ENCODE measurements around the gene SLK.

SLK gene

DNA sequence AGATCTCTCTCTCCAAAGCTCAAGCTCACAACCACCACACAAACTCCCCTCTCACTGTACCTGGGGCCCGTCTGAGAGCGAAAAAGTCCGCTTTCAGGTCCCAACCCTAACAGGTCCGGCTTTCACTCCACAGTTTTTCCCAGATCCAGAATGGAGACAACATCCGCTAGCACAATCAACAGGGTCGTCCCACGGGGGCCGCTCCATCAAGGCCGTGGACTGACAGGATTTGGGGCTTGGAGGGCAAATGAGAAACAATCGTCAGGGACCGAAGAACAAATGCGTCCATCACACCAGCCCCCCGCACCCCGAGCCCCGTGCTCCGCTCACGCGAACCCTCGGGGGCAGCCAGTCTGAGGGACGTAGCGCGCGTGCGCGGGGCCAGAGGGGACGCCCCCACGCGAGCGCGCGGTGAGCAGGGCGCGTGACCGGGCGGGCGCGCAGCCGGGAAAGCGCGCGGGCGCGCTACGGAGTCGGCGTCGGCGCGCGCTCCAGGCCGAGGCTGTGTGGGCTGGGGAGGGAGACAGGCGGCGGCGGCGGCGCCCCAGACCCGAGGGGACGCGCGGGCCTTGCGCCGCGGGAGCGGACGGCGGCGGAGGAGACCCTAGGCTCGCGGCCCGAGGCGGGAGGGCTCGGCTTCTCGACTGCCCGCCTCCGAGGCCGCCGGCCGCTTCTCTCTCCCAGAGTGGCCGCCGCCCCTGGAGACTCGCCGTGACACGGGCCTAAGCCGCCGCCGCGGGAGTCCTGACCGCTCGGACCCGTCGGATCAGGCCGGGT, at the start of gene SLK:
SLK (plus strand) TSS at position 470 of the 777 bp plus-strand sequence. CDS start 606 bp downstream, outside the sequence.
- DNase-seq (ENCODE audit: low spot score), result peak; percentile 92

DNA sequence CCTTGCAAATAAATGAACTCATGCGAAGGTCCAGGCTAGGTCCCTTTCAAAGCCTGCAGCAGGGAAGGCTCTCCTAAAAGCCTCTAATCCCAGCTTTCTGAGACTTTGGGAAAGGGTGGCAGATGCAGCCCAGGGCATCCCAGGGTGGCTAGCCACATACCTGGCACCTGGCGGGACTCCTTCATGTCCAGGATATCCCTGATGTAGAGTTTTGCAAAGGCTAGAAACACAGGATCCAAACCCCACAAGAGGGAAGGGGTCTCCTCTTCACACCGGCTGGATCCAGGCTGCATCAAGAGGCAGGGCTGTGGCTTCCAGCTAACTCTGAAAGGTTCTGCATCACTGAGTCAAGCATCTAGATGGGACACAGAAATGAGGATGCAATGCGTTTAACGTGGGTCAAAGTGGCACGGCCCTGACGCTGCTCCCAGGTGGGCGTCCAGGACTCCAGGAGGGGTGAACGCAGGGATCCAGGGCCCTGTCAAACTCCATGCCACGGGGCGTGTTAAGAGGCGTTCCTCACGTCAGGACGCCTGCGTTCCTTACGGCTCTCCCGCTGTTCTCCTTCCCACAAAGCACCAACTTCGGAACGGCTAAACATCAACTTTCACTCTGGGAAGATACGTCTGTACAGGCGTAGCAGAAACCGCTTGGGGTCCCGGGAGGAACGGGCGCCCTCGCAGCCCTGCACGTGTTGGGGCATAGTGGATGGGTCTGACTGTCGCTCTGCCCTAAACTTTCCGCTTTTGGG, 49.5 kb upstream of the SLK start:
- DNase-seq (ENCODE audit: low spot score), result peak; percentile 63

DNA sequence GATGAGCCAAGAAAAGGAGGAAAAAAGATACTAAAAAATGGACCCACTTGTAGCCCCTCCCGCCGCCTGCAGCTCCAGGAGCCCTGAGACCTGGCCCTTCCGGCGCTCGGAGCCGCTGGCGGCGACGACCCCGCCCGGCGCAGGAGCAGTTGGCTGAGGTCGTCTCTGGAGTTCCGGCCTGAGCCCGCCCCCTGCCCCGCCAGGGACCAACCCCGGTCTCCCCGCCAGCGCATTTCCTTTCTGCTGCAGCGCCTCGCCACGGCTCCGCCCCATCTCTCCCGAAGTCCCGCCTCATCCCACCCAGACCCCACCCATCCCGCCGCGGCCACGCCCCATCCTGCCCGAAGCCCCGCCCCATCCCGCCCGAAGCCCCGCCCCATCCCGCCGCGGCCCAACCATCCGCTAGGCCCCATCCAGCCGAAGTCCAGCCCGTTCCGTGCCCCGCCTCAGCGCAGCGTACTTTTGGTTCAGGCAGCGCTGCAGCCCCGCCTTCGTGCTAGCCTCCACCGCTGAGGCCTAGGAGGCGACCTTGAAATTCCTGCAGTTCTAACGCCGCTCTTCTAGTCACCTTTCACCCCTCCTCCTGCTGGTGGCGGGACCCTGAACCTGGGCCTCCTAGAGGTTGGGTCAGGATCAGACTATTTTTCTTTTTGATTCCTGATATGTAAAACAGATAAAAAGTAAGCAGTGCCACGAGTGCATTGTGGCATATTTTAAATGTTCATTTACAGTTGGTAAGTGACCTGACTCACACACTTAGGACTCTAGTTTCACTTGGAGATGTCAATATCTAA, 48.7 kb upstream of the SLK start, which contains the start of gene STN1:
STN1 (minus strand) TSS at position 132 of the 794 bp plus-strand sequence. CDS start 590 bp downstream, outside the sequence.
- peak; percentile 98 for DNase-seq (ENCODE audit: low spot score)

DNA sequence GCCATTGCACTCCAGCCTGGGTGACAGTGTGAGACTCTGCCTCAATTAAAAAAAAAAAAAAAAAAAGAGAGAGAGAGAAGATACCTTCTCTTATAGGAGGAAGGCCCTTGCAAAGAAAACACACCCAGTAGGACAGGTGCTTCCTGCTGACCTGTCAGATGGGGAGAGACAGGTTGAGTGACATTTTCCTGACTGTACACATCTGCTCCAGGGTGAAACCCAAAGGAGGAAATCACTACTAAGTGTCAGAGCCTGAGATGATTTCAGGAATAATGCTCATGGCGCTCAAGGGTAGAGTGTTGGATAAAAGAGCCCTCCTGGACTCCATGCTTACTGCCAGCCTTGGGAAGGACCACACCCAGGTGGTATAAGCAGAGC, 47.3 kb upstream of the SLK start:
- DNase-seq (ENCODE audit: low spot score), result no peak

DNA sequence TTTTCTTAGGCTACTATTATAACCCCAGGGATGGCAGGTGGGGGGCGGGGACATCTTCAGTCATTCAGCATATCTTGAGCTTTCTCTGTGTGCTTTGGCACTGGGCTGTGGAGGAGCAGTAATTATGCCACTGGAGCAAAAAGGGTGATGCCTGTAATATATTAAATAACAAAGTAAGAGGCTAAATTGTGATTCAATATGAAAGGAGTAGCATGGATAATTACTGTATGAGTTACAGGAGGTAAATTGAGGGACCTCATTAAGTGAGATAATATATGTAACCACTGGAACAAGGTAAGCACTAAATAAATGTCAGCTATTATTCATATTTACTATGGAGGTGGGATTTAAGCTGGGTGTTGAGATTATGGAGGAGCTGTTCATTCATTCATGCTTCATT, 45.7 kb upstream of the SLK start:
- DNase-seq (ENCODE audit: low spot score), result no peak

DNA sequence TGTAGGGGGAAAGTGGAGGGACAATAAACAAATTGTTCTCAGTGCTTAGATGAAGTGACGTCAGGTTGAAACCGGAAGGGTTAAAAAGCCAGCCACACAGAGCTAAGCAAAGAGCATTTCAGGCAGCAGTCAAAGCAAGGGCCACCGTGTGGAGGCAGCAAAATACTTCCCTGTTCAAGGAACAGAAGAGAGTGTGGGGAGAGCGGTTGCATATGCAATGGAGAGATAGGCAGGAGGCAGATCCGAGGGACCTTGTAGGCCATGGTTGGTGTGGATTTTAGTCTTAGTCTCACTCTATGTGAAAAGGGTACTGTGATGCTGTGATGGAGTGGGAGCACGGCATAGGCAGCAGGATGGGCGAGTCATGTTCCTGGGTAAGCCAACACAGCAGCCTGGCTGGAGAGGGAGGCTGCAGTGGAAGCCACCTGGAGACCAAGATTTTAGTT, 45.2 kb upstream of the SLK start:
- peak; percentile 39 for DNase-seq (ENCODE audit: low spot score)

DNA sequence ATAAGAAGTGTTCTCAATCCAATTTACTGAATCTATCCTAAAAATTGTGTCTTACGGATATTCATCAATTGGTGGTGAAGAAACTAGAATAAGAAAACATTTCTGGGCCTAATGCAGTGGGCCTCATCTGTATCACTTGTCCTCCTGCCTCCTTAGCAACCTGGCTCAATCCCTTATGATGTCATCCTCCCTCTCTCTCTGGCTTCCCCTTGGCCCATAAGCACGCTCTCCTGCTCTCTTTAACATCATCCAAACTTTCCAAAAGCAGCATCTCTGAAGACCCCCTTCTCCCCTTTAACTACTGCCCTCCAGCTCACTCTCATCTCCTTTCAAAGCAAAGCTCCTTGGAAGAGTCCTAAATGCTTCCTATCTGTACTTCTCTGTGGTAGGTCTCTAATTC, 44.3 kb upstream of the SLK start:
- DNase-seq (ENCODE audit: low spot score), result no peak

DNA sequence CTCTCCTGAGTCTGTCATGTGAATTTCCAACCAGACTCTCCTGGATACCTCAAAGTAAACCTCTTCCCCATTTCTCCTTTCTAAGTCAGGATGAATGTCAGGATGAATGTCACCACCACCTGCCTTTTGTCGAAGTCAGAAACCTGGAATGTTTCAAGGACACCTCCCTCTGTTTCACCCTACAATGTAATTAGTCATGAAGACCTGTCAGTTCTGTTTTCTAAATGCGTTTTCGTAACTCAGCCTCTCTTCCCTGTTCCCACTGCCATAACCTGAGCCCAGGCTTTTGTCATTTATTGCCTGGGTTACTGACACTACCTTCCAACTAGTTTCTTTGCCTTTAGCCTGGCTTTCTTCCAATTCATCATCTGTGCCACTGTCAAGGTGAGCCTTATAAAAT, 43.4 kb upstream of the SLK start:
- DNase-seq (ENCODE audit: low spot score), result no peak

DNA sequence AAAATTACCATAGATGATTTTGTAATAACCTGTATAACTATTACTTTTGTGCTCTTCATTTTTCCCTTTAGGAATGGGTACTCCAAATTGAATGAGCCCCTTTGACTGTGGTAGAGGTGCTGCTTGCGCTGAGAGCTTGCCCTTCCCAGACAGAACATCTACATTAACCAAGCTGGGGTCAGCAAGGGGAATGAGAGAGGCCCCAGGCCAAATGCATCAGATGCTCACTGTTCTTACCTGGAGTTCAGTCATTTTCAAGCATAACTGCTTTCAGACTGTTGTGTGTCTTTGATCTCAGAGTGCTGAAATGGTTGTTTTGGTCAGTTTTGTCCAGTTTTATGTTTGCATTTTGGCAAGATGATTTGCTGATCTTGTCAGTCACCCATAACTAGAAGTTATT, 41.3 kb upstream of the SLK start:
- no peak for DNase-seq (ENCODE audit: low spot score)

DNA sequence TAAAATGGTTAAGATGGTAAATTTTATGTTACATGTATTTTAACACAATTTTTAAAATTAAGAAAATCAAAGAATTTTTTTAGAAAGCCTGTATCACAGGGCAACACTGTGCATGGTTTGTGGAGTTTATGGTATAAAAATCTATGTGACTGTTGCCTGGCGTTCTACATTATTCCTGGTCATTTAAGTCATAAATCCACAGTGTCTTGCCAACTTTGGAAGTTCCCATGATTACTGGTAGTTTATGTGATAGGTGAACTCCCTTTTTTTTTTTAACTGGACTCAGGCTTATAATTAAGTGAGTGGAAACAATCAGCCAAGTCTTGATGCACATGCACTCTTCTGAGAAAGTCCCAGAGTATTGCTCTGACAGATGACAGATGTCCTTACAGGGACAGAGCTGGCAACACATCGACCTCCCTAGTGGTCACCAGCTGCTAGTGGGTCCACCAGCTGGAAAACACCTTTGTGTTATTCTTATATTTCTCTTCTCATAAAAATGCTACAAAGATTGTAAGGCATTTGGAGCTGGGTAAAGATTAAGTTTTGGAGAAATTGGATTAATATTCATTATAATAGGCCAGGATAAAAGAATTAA, 40.1 kb upstream of the SLK start:
- DNase-seq (ENCODE audit: low spot score), result no peak

DNA sequence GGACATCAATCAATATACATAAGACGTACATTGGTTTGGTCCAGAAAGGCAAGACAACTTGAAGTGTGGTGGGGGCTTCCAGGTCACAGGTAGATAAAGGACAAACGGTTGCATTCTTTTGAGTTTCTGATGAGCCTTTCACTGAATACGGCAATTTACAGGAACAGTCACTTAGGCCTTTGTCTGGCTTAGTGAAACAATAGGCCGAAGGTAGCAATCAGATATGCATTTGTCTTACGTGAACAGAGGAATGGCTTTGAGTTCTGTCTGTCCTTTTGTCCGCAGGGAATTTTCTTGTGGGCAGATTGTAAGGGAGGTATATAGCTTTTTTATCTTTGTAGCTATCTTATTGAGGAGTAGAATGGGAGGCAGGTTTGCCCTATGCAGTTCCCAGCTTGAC, 38.2 kb upstream of the SLK start:
- DNase-seq (ENCODE audit: low spot score), result no peak

DNA sequence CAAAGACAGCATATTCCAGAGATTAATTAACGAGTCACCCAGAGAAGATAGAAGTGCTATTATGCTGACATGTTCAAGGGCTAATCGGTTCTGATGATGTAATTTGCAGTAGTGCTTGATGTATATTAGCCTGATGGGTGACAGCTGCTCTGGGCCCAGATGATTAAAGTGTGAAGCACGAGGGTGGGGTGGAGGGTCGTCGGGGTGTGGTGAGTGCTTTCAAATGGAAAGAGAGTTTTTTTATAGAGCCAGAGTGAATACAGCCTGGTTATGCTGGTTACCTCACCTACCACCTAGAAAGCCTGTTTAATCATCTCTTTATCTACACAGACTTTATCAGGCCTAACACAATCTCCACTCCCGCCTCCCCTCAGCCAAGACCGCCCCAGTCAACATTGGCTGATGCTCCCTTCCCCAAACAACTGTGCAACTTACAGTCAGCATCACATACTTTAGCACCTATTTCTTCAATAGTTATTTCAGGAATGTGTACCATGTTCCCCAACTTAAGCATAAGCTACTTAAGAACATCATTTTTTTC, 37.5 kb upstream of the SLK start:
- no peak for DNase-seq (ENCODE audit: low spot score)

DNA sequence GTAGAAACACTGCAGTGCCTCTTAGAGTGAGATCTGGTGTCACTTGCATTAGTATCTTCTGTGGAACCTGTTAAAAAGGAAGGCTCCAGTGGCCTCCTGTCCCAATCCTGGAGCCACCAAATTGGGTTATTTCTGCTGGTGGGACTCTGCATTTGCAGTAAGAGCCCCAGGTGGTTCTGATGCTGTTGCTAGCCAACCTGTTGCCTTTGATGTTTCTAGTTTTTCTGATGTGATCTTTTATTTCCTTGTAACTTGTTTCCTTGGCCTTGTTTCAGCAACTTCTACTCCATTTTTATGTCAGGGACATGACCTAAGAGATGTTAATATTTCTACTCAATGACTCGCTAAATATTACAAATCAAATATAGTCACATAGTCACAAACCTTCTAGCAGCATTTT, 36.5 kb upstream of the SLK start:
- no peak for DNase-seq (ENCODE audit: low spot score)

DNA sequence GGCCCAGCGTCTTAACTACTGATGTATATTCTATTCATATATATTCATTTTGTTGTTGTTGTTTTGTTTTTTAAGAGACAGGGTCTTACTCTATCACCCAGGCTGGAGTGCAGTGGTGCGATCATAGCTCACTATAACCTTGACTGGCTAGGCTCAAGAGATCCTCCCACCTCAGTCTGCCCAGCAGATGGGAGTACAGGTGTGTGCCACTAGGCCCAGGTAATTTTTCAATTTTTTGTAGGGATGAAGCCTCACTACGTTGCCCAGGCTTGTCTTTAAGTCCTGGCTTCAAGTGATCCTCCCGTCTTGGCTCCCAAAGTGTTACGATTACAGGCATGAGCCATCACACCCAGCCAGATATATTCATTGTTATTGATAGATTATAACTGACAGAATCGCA, 36.1 kb upstream of the SLK start:
- no peak for DNase-seq (ENCODE audit: low spot score)

DNA sequence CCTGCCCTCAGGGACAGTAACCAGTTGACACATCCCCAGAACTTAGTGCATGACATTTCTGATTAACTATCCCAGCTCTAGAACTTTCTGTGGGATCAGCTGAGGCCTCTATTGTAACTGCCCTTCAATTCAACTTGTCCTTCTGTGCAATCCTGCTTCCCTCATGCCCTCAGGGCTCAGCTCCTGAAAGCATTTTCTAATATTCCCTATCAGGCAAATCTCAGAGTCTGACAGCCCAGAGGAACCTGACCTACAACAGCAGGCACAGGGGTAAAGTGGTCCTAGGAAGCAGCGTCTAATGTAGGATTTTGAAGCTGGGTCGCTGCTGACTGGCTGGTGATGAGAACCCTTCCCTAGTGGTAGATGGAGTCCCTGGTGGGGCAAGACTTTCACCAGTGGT, 35.3 kb upstream of the SLK start:
- DNase-seq (ENCODE audit: low spot score), result no peak

DNA sequence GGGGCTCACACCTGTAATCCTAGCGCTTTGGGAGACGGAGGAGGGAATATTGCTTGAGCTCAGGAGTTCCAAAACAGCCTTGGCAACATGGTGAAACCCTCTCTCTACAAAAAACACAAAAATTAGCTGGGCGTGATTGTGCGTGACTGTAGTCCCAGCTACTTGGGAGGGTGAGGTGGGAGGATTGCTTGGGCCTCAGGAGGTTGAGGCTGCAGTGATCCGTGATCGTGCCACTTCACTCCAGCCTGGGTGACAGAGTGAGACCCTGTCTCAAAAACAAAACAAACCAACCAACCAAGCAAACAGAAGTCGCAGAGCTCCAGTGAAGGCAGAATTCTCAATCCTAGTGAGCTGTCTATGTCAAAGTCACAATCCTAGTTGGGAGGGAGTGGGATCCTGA, 34.7 kb upstream of the SLK start:
- DNase-seq (ENCODE audit: low spot score), result no peak

DNA sequence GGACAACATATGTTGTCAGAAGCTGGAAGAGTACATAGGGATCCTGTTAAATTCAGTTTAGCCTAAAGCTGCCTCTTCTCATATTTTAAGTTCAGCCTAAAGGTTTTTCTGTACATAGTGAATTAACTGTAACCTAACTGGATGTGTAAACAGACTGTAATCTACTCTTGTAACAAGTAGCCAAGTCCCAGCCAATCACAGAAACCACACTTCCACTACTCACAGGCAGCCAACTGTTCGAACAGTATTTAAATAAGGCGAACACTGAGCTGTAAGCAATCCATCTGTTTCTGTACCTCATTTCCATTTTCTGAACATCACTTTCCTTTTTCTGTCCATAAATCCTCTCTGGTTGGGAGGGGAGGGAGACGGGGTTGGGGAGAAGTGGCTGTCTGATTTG, 34.0 kb upstream of the SLK start:
- no peak for DNase-seq (ENCODE audit: low spot score)

DNA sequence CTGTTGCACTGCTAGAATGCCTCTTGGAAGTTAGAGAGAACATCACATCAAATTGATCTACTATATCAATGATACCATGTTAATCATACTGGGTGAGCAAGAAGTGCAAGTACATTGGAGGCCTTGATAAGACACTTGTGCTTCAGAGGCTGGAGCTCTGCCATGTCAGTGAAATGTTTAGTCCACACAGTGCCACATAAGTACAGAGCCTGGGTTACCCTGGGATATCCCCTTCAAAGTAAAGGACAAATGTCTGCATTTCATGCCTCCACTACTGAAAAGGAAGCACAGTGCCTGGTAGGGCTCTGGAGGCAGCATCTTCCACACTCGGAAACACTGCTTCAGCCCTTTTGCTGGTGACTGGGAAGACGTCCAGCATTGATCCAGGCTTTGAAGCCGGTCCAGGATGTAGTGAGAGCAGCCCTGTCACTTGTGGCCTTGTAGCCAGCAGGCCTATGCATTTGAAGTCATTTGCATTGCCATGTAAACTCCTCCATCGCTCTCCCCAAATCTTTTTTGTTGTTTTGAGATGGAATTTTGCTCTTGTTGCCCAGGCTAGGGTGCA, 33.3 kb upstream of the SLK start:
- peak; percentile 82 for DNase-seq (ENCODE audit: low spot score)

DNA sequence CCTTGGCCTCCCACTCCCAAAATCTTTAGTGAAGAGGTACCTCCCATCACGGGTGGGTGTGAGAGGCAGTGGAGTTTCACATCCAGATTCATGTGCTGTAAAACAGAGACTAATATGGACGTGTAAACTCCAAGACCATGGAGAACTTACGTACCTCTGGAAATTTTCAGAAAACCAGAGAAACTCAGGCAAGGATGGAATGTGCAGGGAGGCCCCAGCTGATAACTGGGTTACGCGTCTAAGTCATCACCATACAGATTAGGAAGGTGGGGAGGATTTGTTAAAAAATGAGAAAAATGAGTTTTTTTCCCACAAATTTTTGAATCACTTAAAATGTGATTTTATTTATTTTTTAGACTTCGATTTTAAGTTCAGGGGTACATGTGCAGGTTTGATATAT, 32.6 kb upstream of the SLK start:
- DNase-seq (ENCODE audit: low spot score), result no peak

DNA sequence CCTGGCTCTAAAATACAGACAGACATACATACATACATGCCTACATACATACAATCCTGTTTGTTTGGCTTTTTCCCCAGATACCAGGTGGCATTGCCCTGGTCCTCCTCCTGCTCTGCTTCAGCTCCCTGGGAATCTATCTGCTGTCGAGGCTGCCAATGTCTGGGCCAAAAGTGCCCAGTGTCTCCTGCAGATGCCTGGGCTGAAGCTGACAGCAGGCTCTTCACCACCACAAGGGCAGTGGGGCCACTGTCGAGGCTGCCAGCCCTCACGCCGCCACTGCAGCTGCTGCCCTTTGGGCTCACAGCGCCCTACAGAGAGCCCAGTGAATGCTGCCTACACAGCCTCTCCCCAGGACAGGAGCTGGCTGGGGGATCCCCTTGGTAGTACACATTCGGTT, 30.9 kb upstream of the SLK start:
- peak; percentile 44 for DNase-seq (ENCODE audit: low spot score)

DNA sequence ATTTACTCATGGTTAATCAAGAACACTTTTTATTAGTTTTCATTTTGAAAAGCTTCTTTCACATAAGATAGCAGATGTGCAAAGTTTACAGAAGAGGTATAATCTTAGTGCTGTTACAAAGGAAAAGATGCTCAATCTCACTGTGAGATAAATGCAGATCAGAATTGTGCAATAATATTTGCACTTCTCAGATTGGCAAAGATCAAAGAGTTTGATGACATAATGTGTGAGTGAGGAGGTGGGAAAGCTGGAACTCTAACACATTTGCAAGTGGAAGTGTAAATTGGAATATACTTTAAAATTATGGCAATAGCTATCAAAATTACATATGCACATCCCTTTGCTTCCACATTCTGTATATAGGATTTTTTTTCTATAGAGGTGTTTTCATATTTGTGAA, 27.4 kb upstream of the SLK start:
- DNase-seq (ENCODE audit: low spot score), result no peak

DNA sequence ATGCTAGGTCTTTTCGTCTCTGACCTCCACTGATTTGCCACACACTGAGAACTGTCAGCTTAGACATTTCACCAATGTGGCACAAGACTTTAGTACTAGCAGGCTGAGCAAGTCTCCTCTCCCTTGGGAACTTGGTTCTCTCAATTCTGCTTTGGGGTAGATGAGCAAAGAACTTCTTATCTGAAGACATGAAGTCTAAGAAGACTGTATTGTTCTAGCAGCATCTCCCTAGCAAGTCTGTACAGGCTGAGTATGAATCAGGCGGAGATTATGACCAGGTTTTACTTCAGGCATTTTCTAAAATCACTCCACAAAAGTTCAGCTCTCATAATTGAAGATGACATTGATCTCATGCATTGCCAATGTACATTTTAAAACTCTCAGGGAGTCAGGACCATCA, 25.1 kb upstream of the SLK start:
- no peak for DNase-seq (ENCODE audit: low spot score)
